Pancreas (tissue), 10 donors: ENCODE data around the gene NSMF. TPM values are rescaled to one million over a fixed set of nuclear protein-coding genes. Genes with fewer than 3 reads are reported as not detected.

Experiments
- ATAC-seq, 4 donors: fragments of 200-7000 bp; cut with Tn5 transposase; one replicate each; pipeline versions ENCODE4 v1.8.0 to v1.9.1; 2020; ENCODE audit warnings: mild to moderate bottlenecking in 4 of 4, moderate library complexity in 4 of 4
- DNase-seq, 6 donors: peaks; one replicate each; pipeline ENCODE4 v3.0.0-alpha.2; 2020
- FAIRE-seq: peaks from 2 replicates; lab custom pipeline; 2012; peaks lifted over from hg19 to GRCh38; lab: Jason Lieb, UNC
- H3K27ac ChIP-seq, 4 donors: fragments of 200-600 bp; sonication (generic); 1 replicate in 3 of 4; 2 replicates in 1 of 4; pipeline versions ENCODE4 v1.5.0 to v1.8.0; 2020
- H3K27me3 ChIP-seq, 4 donors: fragments of 200-600 bp; one replicate each; pipeline ENCODE4 v1.8.0; 2021
- H3K36me3 ChIP-seq, 3 donors: fragments of 200-600 bp; sonication (generic) in 1 of 3; one replicate each; pipeline versions ENCODE4 v1.5.0 to v1.8.0; 2020 to 2021
- H3K4me1 ChIP-seq, 3 donors: fragments of 200-600 bp; one replicate each; pipeline ENCODE4 v1.8.0; 2021
- H3K4me3 ChIP-seq, 4 donors: fragments of 200-600 bp; sonication (generic) in 2 of 4; one replicate each; pipeline versions ENCODE4 v1.5.0 to v1.8.0; 2020 to 2021
- H3K9me3 ChIP-seq, 4 donors: fragments of 200-600 bp; one replicate each; pipeline ENCODE4 v1.8.0; 2021
- CTCF ChIP-seq, 4 donors: fragments of 200-600 bp; sonication (generic) in 3 of 4; IDR thresholded peaks; one replicate each; pipeline versions ENCODE4 v1.5.0 to v1.8.0; 2021; ENCODE audit warnings: antibody characterized with exemption in 4 of 4
- WGBS, 2 donors: extraction: QIAGEN DNeasy Blood & Tissue Kit; methylation state at CpG; one replicate each; pipeline ENCODE4 v1.1.7; 2013; 5-methylcytosine and 5-hydroxymethylcytosine counted together
- intact Hi-C, 3 donors: fragments of 100-400 bp; cut with DNase I; formaldehyde crosslinking; loops; one replicate each; pipeline versions ENCODE4 v1.11.1 to v1.14.2; 2022
- polyA plus RNA-seq, 2 donors: library from polyadenylated mRNA; stranded (reverse); fragments of 200-250 nt; gene quantifications; one replicate each; pipeline ENCODE4 v1.2.3, GENCODE V29; 2013
- total RNA-seq, 6 donors: library from RNA; stranded (reverse); fragmentation: NEBNext Ultra II Directional in 4 of 6; extraction: Animal tissue kit (Norgen Biotek cat#: 25700) in 4 of 6; gene quantifications; one replicate each; pipeline versions ENCODE4 v1.2.1 to v1.2.4, GENCODE V29; 2021 to 2023
- donor health status: healthy with polysubstance abuse.
- donor health status: DM: no; HTN: no; CAD: no; lungs with moderate emphysema.
- donor health status: DM: no; HTN: no; CAD: no.
- donor health status: control.
- donor health status: control.
- donor health status: Bipolar disorder and iron deficiency.
- donor health status: DM: yes; HTN: yes; CAD: no.
- donor health status: DM: no; HTN: no; CAD: no.
- donor health status: DM: no; HTN: no; CAD: no.
- donor health status: DM: yes; HTN: yes; CAD: no.

The NSMF gene
- total and polyA plus RNA-seq, 8 donors: 22.0 to 81.0 (median 30.0) TPM

- WGBS, 2 donors: 68 to 71% methylated on average over 29 to 34 of the region's 34 CpGs
- Histone ChIP-seq H3K4me1 (no peaks in the 10 kb centered on the region), H3K36me3 (no peaks in the 10 kb centered on the region), H3K27ac (no peak overlapping the region), H3K27me3 (no peaks in the 10 kb centered on the region), H3K9me3 (no peaks in the 10 kb centered on the region), H3K4me3 (no peak overlapping the region)
- DNase-seq (peak in 3 of 6 donors; percentile 57 to 72 (median 67)), FAIRE-seq (no peak), ATAC-seq (no peak)
- intact Hi-C loops: no loop called here
- no peak for TF ChIP-seq CTCF (IDR thresholded peaks at IDR 0.05)
These were observed 29.0 kb downstream of the NSMF start for GRCh38 chr9:137429974-137430722.

DNA sequence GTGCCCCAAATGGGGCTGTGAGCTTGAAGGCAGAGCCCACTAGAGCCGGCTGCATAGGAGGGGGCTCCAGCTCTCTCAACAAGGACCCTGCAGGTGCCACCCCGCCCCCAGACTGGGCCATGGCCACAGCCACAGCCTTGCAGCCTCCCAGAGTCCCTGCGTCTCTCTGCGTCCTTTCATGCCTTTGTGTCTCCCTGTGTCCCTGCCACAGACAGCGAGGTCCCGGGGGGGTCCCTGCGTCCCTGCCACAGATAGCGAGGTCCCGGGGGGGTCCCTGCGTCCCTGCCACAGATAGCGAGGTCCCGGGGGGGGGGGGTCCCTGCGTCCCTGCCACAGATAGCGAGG, 29.6 kb downstream of the NSMF start:
- H3K36me3 ChIP-seq: no peaks in the 10 kb centered on the region
- H3K27me3 ChIP-seq: no peaks in the 10 kb centered on the region
- DNase-seq (peak in 1 of 6 donors; percentile 75), FAIRE-seq (no peak), ATAC-seq (no peak)
- no peak overlapping the region for H3K27ac ChIP-seq
- no peaks in the 10 kb centered on the region for H3K9me3 ChIP-seq
- 75 to 82% methylated on average over 9 to 14 of the region's 14 CpGs for WGBS, 2 donors
- H3K4me1 ChIP-seq: peaks cover 0 to 2% (median 0%) of the 10 kb centered on the region in 3 donors
- intact Hi-C loops: no loop called here
- no peak for TF ChIP-seq CTCF (IDR thresholded peaks at IDR 0.05)
- no peak overlapping the region for H3K4me3 ChIP-seq

DNA sequence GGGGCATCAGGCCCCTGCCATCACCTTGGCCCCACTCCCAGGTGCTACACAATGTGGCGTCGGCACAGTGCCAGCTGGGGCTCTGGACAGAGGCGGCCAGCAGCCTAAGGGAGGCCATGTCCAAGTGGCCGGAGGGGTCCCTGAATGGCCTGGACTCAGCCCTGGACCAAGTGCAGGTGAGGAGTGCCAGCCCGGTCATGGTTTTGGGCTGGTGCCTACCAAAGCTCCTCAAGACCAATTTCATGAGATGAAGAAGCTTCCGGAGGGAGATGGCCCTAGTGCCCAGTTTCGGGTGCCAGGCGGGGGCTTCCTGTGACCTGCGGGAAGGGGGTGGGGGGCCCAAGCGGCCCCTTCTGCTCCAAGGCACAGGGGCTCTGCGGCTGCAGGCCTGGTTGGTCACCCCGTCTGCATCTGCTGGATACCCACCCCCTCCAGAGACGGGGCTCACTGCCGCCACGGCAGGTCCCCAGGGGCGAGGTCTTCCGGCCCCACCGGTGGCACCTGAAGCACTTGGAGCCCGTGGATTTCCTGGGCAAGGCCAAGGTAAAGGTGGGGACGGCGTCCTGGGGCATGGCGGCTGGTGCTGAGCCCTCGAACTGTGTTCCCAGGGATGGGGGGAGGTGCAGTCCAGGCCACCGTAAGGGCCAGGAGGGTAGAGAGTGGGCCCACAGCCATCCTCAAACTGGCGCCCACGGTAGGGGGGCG, 30.1 kb downstream of the NSMF start:
- H3K27me3 ChIP-seq: no peaks in the 10 kb centered on the region
- no peak for FAIRE-seq
- intact Hi-C loops: no loop called here
- H3K9me3 ChIP-seq: no peaks in the 10 kb centered on the region
- no peak overlapping the region for H3K4me3 ChIP-seq
- WGBS, 2 donors: 83 to 88% methylated on average over 26 to 27 of the region's 27 CpGs
- peak in 3 of 6 donors; percentile 61 to 80 (median 65) for DNase-seq
- no peak for TF ChIP-seq CTCF (IDR thresholded peaks at IDR 0.05)
- no peak overlapping the region for H3K27ac ChIP-seq
- H3K4me1 ChIP-seq: peaks cover 0 to 7% (median 0%) of the 10 kb centered on the region in 3 donors
- ATAC-seq: no peak
- no peaks in the 10 kb centered on the region for H3K36me3 ChIP-seq

- intact Hi-C loops: no loop called here
- H3K4me3 ChIP-seq: no peak overlapping the region
- no peak for FAIRE-seq
- H3K4me1 ChIP-seq: peaks cover 0 to 8% (median 0%) of the 10 kb centered on the region in 3 donors
- no peaks in the 10 kb centered on the region for H3K27me3 ChIP-seq
- 80 to 88% methylated on average over 6 of the region's 6 CpGs for WGBS, 2 donors
- no peak for TF ChIP-seq CTCF (IDR thresholded peaks at IDR 0.05)
- no peak overlapping the region for H3K27ac ChIP-seq
- DNase-seq: peak in 2 of 6 donors; percentile 28
- H3K9me3 ChIP-seq: no peaks in the 10 kb centered on the region
- H3K36me3 ChIP-seq: no peaks in the 10 kb centered on the region
- ATAC-seq: no peak
These were observed 30.9 kb downstream of the NSMF start for GRCh38 chr9:137428311-137428630.
